ENCODE data around the gene ACMSD.

DNA sequence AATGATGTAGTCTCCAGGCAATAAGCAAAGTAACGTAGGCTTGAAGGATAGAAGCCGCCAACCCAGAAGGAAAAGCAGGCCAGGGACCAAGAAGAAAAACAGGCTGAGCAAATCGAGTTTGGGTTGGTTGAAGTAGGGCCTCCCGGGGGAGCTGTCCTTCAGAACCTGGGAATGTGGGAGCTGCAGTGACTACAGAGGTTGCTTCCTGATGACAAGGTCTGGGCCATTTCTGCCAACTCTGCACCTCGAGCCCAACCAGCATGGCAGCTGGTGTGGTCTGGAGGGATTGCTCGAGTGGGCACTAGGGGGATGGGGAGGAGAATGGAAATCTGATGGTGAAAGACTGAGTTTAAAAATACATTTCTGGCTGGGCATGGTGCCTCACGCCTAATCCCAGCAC lies 14.1 kb downstream of the ACMSD start:
- TF ChIP-seq, protein P1, sequence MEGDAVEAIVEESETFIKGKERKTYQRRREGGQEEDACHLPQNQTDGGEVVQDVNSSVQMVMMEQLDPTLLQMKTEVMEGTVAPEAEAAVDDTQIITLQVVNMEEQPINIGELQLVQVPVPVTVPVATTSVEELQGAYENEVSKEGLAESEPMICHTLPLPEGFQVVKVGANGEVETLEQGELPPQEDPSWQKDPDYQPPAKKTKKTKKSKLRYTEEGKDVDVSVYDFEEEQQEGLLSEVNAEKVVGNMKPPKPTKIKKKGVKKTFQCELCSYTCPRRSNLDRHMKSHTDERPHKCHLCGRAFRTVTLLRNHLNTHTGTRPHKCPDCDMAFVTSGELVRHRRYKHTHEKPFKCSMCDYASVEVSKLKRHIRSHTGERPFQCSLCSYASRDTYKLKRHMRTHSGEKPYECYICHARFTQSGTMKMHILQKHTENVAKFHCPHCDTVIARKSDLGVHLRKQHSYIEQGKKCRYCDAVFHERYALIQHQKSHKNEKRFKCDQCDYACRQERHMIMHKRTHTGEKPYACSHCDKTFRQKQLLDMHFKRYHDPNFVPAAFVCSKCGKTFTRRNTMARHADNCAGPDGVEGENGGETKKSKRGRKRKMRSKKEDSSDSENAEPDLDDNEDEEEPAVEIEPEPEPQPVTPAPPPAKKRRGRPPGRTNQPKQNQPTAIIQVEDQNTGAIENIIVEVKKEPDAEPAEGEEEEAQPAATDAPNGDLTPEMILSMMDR (conservative IDR thresholded peaks at IDR 0.05; ENCODE audit: low read depth, low read length) = no peak
- TF ChIP-seq EZH2 (IDR thresholded peaks at IDR 0.05; ENCODE audit: low read length, unreplicated experiment) = no peak

Measured in PC-3 (cell line).